IPS-18c (cell line): Measurements from ENCODE around the gene TNFRSF11A.
A peak's percentile ranks its signal among the peaks of the same experiment; 100 is the strongest.

Source experiments
- H3K4me3 ChIP-seq: 2 replicates; pipeline ENCODE4 v1.7.0; 2013; ENCODE audit warnings: low read depth, mild to moderate bottlenecking, low read length, moderate library complexity; ENCODE audit not compliant: insufficient read depth
- H3K9me3 ChIP-seq: one replicate; pipeline ENCODE4 v1.6.1; 2013; ENCODE audit warnings: mild to moderate bottlenecking, low read length, moderate library complexity; ENCODE audit not compliant: control insufficient read depth, insufficient read depth

Gene TNFRSF11A

GRCh38 chr18:62365420-62365819, 40.3 kb downstream of the TNFRSF11A start:
- no peak overlapping the region for H3K4me3 ChIP-seq
- no peaks in the 10 kb centered on the region for H3K9me3 ChIP-seq

- Histone ChIP-seq H3K4me3 (no peak overlapping the region), H3K9me3 (no peaks in the 10 kb centered on the region)
Measured at GRCh38 chr18:62366992-62367391, 41.9 kb downstream of the TNFRSF11A start.

GRCh38 chr18:62368100-62368499, 43.0 kb downstream of the TNFRSF11A start:
- Histone ChIP-seq H3K9me3 (no peaks in the 10 kb centered on the region), H3K4me3 (no peak overlapping the region)

GRCh38 chr18:62369129-62369644, 44.1 kb downstream of the TNFRSF11A start:
- H3K9me3 ChIP-seq, result no peaks in the 10 kb centered on the region
- no peak overlapping the region for H3K4me3 ChIP-seq

GRCh38 chr18:62370366-62370765, 45.3 kb downstream of the TNFRSF11A start:
- Histone ChIP-seq H3K4me3 (no peak overlapping the region), H3K9me3 (no peaks in the 10 kb centered on the region)

- Histone ChIP-seq H3K4me3 (no peak overlapping the region), H3K9me3 (no peaks in the 10 kb centered on the region)
Measured at GRCh38 chr18:62371436-62371835, 46.3 kb downstream of the TNFRSF11A start.

GRCh38 chr18:62372156-62372555, 47.0 kb downstream of the TNFRSF11A start:
- Histone ChIP-seq H3K9me3 (no peaks in the 10 kb centered on the region), H3K4me3 (no peak overlapping the region)

GRCh38 chr18:62372882-62373281, 47.8 kb downstream of the TNFRSF11A start:
- H3K4me3 ChIP-seq, result no peak overlapping the region
- H3K9me3 ChIP-seq, result no peaks in the 10 kb centered on the region

GRCh38 chr18:62374410-62374965, 49.4 kb downstream of the TNFRSF11A start:
- H3K9me3 ChIP-seq, result no peaks in the 10 kb centered on the region
- no peak overlapping the region for H3K4me3 ChIP-seq

GRCh38 chr18:62377131-62377807, 52.2 kb downstream of the TNFRSF11A start:
- no peaks in the 10 kb centered on the region for H3K9me3 ChIP-seq
- H3K4me3 ChIP-seq, result no peak overlapping the region

GRCh38 chr18:62379051-62379450, 53.9 kb downstream of the TNFRSF11A start:
- H3K4me3 ChIP-seq, result no peak overlapping the region
- H3K9me3 ChIP-seq, result no peaks in the 10 kb centered on the region

- Histone ChIP-seq H3K4me3 (no peak overlapping the region), H3K9me3 (no peaks in the 10 kb centered on the region)
Measured at GRCh38 chr18:62381373-62381772, 56.3 kb downstream of the TNFRSF11A start.

GRCh38 chr18:62384068-62384467, 59.0 kb downstream of the TNFRSF11A start:
- Histone ChIP-seq H3K9me3 (no peaks in the 10 kb centered on the region), H3K4me3 (no peak overlapping the region)

GRCh38 chr18:62384610-62385097, 59.5 kb downstream of the TNFRSF11A start:
- no peaks in the 10 kb centered on the region for H3K9me3 ChIP-seq
- H3K4me3 ChIP-seq, result peak overlapping the region; percentile 11; the same call in 1 of the 2 replicates

- H3K4me3 ChIP-seq, result no peak overlapping the region
- H3K9me3 ChIP-seq, result no peaks in the 10 kb centered on the region
Measured at GRCh38 chr18:62386091-62386490, 61.0 kb downstream of the TNFRSF11A start.

- H3K4me3 ChIP-seq, result no peak overlapping the region
- no peaks in the 10 kb centered on the region for H3K9me3 ChIP-seq
Measured at GRCh38 chr18:62386601-62387000, 61.5 kb downstream of the TNFRSF11A start.

- H3K4me3 ChIP-seq, result no peak overlapping the region
- no peaks in the 10 kb centered on the region for H3K9me3 ChIP-seq
Measured at GRCh38 chr18:62387257-62387656, 62.1 kb downstream of the TNFRSF11A start.
